ENCODE measurements around the gene PLEKHG7.
A peak's percentile ranks its signal among the peaks of the same experiment; 100 is the strongest.

The PLEKHG7 gene

GRCh38 chr12:92762773-92763172 is 60.0 kb downstream of the PLEKHG7 start:
- H3K27ac ChIP-seq: no peak overlapping the region
- no peaks in the 10 kb centered on the region for H3K27me3 ChIP-seq
- H3K9me3 ChIP-seq: peaks cover 4% of the 10 kb centered on the region; the same call in 1 of the 2 replicates
- no peaks in the 10 kb centered on the region for H3K36me3 ChIP-seq
- peaks cover 1% of the 10 kb centered on the region; the same call in 1 of the 2 replicates for H3K4me1 ChIP-seq
- no peak for TF ChIP-seq Cebpa-rat (IDR thresholded peaks at IDR 0.05)
- no peak overlapping the region for H3K4me3 ChIP-seq
- no peaks in the 10 kb centered on the region for H4K20me1 ChIP-seq
- no peak overlapping the region for H3K4me2 ChIP-seq
- H3K9ac ChIP-seq: no peak overlapping the region

GRCh38 chr12:92764831-92765230 is 62.0 kb downstream of the PLEKHG7 start:
- no peak overlapping the region for H3K4me2 ChIP-seq
- TF ChIP-seq Cebpa-rat (IDR thresholded peaks at IDR 0.05): no peak

GRCh38 chr12:92765871-92766270 is 63.1 kb downstream of the PLEKHG7 start:
- Histone ChIP-seq H3K27me3 (no peaks in the 10 kb centered on the region), H3K4me2 (no peak overlapping the region), H3K4me1 (peaks cover 29% of the 10 kb centered on the region), H3K9me3 (peaks cover 9% of the 10 kb centered on the region; the same call in 1 of the 2 replicates), H3K27ac (no peak overlapping the region), H3K36me3 (no peaks in the 10 kb centered on the region), H3K4me3 (no peak overlapping the region), H4K20me1 (no peaks in the 10 kb centered on the region), H3K9ac (no peak overlapping the region)
- TF ChIP-seq Cebpa-rat (IDR thresholded peaks at IDR 0.05): no peak

More at GRCh38 chr12:92764831-92765230, 62.0 kb downstream of the PLEKHG7 start:
- Histone ChIP-seq H3K27me3 (no peaks in the 10 kb centered on the region), H4K20me1 (no peaks in the 10 kb centered on the region), H3K4me1 (peaks cover 22% of the 10 kb centered on the region), H3K9ac (no peak overlapping the region), H3K27ac (no peak overlapping the region), H3K36me3 (no peaks in the 10 kb centered on the region), H3K9me3 (peaks cover 9% of the 10 kb centered on the region; the same call in 1 of the 2 replicates), H3K4me3 (no peak overlapping the region)

DNA sequence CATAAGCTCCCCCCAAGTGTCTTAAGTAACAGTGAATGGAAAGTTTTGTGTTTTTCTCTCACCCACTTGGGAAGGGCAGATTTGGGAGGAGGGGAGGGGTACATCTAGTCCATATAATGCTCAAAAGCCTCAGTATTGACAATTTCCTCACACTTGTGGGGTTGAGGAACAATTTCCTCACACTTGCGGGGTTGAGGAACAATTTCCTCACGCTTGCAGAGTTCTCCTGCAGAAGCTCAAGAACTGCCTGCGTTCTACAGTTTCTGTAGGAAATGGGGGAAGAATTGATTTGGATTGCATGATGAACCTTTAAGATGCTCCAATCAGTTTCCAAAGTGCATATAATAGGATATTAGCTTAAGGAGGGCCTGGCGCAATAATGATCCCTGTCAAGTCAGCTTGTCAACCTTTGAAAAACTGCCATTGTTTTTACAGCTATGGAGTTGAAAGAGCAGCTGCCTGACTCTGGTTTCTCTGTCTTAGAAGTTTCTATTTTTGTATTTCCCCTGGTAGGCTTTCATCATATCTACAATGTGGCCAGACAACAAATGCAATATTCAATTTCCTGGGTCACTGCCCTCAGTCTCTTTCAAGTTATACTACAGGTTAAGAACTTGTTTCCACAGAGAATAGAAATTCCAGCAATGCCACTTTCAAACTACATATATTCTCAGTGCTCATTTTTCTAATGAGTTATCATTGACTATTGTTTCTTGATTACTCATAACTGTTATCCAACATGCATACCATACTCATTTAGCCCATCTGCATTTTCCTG is 66.5 kb downstream of the PLEKHG7 start:
- peak overlapping the region; percentile 18; the same call in 1 of the 2 replicates for H3K4me3 ChIP-seq
- no peaks in the 10 kb centered on the region for H3K27me3 ChIP-seq
- peak overlapping the region; percentile 84 for H3K27ac ChIP-seq
- H3K9me3 ChIP-seq: peaks cover 9% of the 10 kb centered on the region; the same call in 1 of the 2 replicates
- H3K9ac ChIP-seq: peak overlapping the region; percentile 68; the same call in 1 of the 2 replicates
- peak overlapping the region; percentile 78 for H3K4me2 ChIP-seq
- H4K20me1 ChIP-seq: no peaks in the 10 kb centered on the region
- H3K36me3 ChIP-seq: no peaks in the 10 kb centered on the region
- H3K4me1 ChIP-seq: peaks cover 29% of the 10 kb centered on the region
- peak; percentile 72; the same call in 1 of the 2 replicates for TF ChIP-seq Cebpa-rat (IDR thresholded peaks at IDR 0.05)

DNA sequence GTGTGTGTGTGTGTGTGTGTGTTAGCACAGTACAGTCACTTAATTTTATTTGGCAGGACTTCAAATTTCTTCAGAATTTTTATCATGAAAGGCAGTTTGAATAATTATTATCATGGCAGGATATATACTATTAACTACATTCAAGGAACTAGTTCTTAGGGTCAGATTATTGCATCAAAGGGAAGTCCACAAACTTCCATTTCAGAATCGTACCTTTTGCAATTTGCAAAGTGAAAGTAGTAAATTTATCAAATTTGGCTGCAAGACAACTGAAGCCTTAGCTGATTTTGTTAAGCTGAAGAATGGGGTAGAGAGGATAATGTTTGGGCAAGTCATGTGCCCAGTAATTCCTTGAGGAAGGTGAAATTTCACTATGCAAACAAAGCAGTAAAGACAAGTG is 68.2 kb downstream of the PLEKHG7 start:
- Histone ChIP-seq H3K9me3 (peaks cover 9% of the 10 kb centered on the region; the same call in 1 of the 2 replicates), H4K20me1 (no peaks in the 10 kb centered on the region), H3K4me1 (peaks cover 29% of the 10 kb centered on the region), H3K9ac (no peak overlapping the region), H3K27ac (no peak overlapping the region), H3K4me3 (no peak overlapping the region), H3K36me3 (no peaks in the 10 kb centered on the region), H3K27me3 (no peaks in the 10 kb centered on the region), H3K4me2 (no peak overlapping the region)
- TF ChIP-seq Cebpa-rat (IDR thresholded peaks at IDR 0.05): no peak

- peaks cover 15% of the 10 kb centered on the region for H3K36me3 ChIP-seq
- H3K4me1 ChIP-seq: peaks cover 1% of the 10 kb centered on the region; the same call in 1 of the 2 replicates
- H3K4me3 ChIP-seq: no peak overlapping the region
- no peaks in the 10 kb centered on the region for H3K27me3 ChIP-seq
- TF ChIP-seq Cebpa-rat (IDR thresholded peaks at IDR 0.05): no peak
- no peak overlapping the region for H3K4me2 ChIP-seq
- no peaks in the 10 kb centered on the region for H4K20me1 ChIP-seq
- no peak overlapping the region for H3K27ac ChIP-seq
- H3K9ac ChIP-seq: no peak overlapping the region
- no peaks in the 10 kb centered on the region for H3K9me3 ChIP-seq
Observed at GRCh38 chr12:92775416-92775815, 72.6 kb downstream of the PLEKHG7 start.

- Histone ChIP-seq H3K9me3 (no peaks in the 10 kb centered on the region), H4K20me1 (no peaks in the 10 kb centered on the region), H3K36me3 (peaks cover 33% of the 10 kb centered on the region), H3K4me1 (no peaks in the 10 kb centered on the region), H3K4me3 (no peak overlapping the region), H3K27ac (no peak overlapping the region), H3K27me3 (no peaks in the 10 kb centered on the region), H3K4me2 (no peak overlapping the region), H3K9ac (no peak overlapping the region)
- TF ChIP-seq Cebpa-rat (IDR thresholded peaks at IDR 0.05): no peak
Observed at GRCh38 chr12:92778525-92778924, 75.7 kb downstream of the PLEKHG7 start.

GRCh38 chr12:92779902-92780301 is 77.1 kb downstream of the PLEKHG7 start:
- no peak overlapping the region for H3K9ac ChIP-seq
- H3K27ac ChIP-seq: no peak overlapping the region
- H3K4me2 ChIP-seq: no peak overlapping the region
- no peak overlapping the region for H3K4me3 ChIP-seq
- H3K9me3 ChIP-seq: no peaks in the 10 kb centered on the region
- TF ChIP-seq Cebpa-rat (IDR thresholded peaks at IDR 0.05): no peak
- H3K4me1 ChIP-seq: peaks cover 12% of the 10 kb centered on the region
- no peaks in the 10 kb centered on the region for H3K27me3 ChIP-seq
- no peaks in the 10 kb centered on the region for H4K20me1 ChIP-seq
- H3K36me3 ChIP-seq: peaks cover 35% of the 10 kb centered on the region

DNA sequence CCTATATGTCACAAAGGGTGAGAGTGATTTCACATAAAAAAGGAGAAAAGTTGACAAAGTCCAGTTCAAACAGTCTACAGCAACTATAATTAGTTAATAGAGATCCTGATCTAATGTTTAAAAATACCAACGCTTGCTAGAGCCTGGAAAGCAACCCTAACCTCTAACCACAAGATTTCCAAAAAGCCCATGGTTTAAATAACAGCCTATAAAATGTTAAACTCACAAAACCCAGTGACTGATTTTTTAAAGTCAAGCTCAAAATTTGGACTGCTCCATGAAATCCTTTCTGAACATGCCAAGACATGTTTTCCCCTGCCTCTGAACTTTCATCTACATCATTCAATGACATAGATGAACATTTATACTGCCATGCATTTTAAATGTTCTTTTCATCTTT is 81.6 kb downstream of the PLEKHG7 start:
- H3K4me1 ChIP-seq: peaks cover 12% of the 10 kb centered on the region
- no peaks in the 10 kb centered on the region for H3K9me3 ChIP-seq
- TF ChIP-seq Cebpa-rat (IDR thresholded peaks at IDR 0.05): no peak
- H3K4me3 ChIP-seq: no peak overlapping the region
- no peak overlapping the region for H3K9ac ChIP-seq
- H4K20me1 ChIP-seq: no peaks in the 10 kb centered on the region
- peaks cover 26% of the 10 kb centered on the region for H3K36me3 ChIP-seq
- H3K27ac ChIP-seq: 0 out of 2 replicates have a peak overlapping the region, but pooled peaks have one; percentile 2
- no peaks in the 10 kb centered on the region for H3K27me3 ChIP-seq
- H3K4me2 ChIP-seq: peak overlapping the region; percentile 31
